CD4-positive, CD25-positive, alpha-beta regulatory T cell (primary cell): Measurements from ENCODE around the gene GNGT1. TPM values are rescaled to one million over a fixed set of nuclear protein-coding genes. Genes with fewer than 3 reads are reported as not detected.

Source experiments
- polyA plus RNA-seq, 4 donors: library from polyadenylated mRNA; unstranded; fragments of 300-500 nt; fragmentation: Illumina TruSeq; gene quantifications; one replicate each; pipeline ENCODE4 v1.2.3, GENCODE V29; 2021
- total RNA-seq: library from RNA; stranded (reverse); gene quantifications from one replicate; pipeline ENCODE4 v1.2.3, GENCODE V29; 2022

Gene GNGT1
- total and polyA plus RNA-seq, 5 donors from 2014 or later, result not detected

Other genes with a start within 250 kb of the GNGT1 start
- gene TFPI2, start 15.8 kb upstream of the GNGT1 start, total RNA-seq, result 0.96 TPM
- gene TFPI2, start 15.8 kb upstream of the GNGT1 start, polyA plus RNA-seq, result not detected
- 3.1 TPM for gene GNG11, start 15.2 kb downstream of the GNGT1 start, total RNA-seq
- gene GNG11, start 15.2 kb downstream of the GNGT1 start, polyA plus RNA-seq, result not detected
- gene BET1, start 97.8 kb downstream of the GNGT1 start, total RNA-seq, result 11.4 TPM
- gene BET1, start 97.8 kb downstream of the GNGT1 start, polyA plus RNA-seq, result 10 to 100 TPM; 14.5 to 23.4 (median 18.1) TPM